GM19468 (cell line): ENCODE measurements around the gene RPS21.

Source experiments
- ATAC-seq: cut with Tn5 transposase; IDR thresholded peaks from one replicate; pipeline ENCODE4 v1.9.1; 2021; ENCODE audit warnings: mild to moderate bottlenecking, moderate library complexity, moderate number of reproducible peaks; ENCODE audit not compliant: unreplicated experiment; ENCODE audit errors: extremely low read depth

The RPS21 gene

GRCh38 chr20:62374331-62375152 lies 12.4 kb upstream of the RPS21 start:
- ATAC-seq: no peak

- ATAC-seq: no peak
These were observed 10.5 kb upstream of the RPS21 start for GRCh38 chr20:62376112-62377063.

DNA sequence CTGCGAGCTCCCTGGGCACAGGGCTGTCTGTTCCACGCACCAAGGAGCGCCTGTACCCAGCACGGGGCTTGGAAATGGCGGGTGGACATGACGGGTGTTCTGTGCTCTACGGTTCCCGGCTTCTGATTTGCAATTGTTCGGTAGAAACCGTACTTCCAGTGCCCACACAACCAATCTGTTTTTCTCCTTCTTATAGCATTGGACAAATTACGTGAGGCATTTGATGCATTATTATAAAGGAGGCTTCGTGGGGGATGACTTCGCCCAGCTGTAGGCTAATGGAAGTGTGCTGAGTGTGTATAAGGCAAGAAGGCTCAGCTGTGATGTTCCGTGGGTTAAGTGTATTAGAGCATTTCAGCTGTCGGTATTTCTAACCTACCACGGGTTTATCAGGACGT lies 9.8 kb upstream of the RPS21 start:
- ATAC-seq: no peak

DNA sequence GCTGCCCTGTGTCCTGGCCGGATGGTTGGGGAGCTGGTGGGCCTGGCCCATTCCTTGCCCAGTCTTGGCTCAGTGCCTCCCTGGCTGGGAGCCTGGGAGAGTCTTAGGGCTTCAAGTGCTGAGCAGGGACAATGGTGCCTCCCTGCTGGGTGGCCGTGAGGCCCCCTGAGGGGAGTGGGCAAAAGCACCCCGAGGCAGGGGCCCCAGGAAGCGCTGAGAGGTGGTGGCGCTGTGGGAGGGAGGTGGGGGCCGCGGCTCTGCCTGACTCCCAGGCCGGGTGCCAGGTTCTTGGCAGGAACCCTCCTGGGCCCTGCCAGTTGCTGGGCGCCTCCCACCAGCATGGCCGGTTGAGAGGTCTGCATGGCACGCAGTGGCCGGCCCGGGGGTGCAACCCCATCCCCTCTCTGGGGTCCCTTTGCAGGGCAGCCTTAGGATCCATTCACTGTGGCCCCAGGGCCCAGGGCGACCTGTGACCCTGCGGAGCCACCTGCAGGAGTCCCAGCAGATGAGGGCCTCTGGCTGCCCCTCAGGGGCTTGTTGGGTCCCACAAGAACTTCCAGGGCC lies 9.2 kb upstream of the RPS21 start:
- ATAC-seq: no peak

- ATAC-seq: no peak
These were observed 8.7 kb upstream of the RPS21 start for GRCh38 chr20:62378215-62378614.

- no peak for ATAC-seq
These were observed 5.6 kb upstream of the RPS21 start for GRCh38 chr20:62381202-62381797.

GRCh38 chr20:62381842-62382241 lies 5.1 kb upstream of the RPS21 start:
- ATAC-seq: no peak

GRCh38 chr20:62382306-62383198 lies 4.4 kb upstream of the RPS21 start:
- no peak for ATAC-seq

DNA sequence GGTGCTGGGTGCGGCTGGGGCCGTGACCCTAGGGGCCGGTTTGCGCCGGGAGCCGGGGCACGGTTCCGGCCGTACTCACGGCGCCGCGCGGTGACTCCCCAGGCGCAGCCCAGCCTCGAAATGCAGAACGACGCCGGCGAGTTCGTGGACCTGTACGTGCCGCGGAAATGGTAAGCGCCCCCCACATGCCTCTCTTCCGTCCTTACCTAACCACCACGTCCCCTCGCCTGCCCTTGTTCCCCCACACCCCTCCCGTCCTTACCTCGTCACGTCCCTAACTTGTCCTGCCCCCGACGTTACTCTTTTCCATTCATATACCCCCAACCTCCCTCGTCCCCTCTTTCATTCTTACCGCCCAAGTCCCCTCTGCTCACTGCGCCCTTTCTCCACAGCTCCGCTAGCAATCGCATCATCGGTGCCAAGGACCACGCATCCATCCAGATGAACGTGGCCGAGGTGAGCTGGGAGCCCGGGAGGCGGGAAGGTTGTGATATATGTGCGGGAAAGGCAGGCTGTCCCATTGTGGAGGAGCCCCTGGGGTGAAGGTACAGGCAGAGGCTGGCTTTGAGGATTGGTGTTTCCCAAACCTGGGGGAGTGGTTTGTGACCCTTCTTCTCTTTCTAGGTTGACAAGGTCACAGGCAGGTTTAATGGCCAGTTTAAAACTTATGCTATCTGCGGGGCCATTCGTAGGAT lies 463 bp downstream of the RPS21 start:
- no peak for ATAC-seq

DNA sequence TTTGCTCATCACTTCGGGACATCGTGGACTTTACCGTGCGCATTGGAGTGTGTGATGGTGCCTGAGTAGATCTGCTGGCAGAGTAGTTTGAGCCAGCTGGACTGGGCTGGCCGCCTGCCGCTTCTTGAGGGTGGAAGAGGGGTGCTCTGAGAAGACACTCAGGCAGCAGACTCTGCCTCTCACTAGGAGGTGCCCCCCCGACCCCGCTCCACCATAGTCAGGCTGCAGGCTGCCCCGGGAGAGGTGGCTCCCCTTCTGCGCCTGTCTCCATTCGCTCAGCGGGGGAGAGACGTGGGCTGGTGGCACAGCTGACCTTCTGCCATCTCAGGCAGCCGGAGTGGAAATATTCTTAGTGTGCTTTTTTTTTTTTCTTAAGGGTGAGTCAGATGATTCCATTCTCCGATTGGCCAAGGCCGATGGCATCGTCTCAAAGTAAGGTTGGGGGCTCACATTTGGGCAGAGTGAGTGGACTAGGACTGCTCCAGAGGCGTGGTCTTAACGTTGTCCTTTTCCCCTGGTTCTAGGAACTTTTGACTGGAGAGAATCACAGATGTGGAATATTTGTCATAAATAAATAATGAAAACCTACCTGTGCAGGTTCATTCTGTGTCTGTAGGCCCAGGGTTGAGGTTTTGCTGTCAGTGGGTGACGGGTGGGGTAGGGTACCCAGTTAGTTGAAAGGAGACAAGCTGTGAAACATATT lies 1.2 kb downstream of the RPS21 start:
- no peak for ATAC-seq

- no peak for ATAC-seq
These were observed 2.1 kb downstream of the RPS21 start for GRCh38 chr20:62388839-62389600.

- no peak for ATAC-seq
These were observed 2.7 kb downstream of the RPS21 start for GRCh38 chr20:62389601-62390087.

GRCh38 chr20:62390317-62391164 lies 3.6 kb downstream of the RPS21 start:
- no peak for ATAC-seq

GRCh38 chr20:62391165-62392076 lies 4.5 kb downstream of the RPS21 start:
- ATAC-seq: no peak

DNA sequence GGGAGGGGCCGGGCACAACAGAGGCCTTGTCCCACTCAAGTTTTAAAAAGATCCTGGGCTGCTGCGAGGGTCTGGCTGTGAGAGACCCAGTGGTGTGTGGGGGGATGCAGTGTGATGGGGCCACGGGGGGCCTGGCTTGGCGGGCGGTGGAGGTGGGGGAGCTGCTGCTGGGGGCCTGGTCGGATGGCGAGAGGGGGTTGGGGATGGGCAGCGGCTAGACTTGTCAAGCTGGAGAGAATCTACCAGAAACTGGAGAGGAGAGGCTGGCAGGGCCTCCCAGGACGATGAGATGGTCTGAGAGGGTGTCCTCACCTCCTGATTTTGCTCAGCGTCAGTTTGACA lies 5.1 kb downstream of the RPS21 start:
- no peak for ATAC-seq
